Measurements from ENCODE around the gene CDK19.
"Not testable (repeated sequence)": the region's sequence is repeated elsewhere in the genome, so short reads cannot be mapped to it uniquely, and the experiment has no call there.

Gene CDK19

DNA sequence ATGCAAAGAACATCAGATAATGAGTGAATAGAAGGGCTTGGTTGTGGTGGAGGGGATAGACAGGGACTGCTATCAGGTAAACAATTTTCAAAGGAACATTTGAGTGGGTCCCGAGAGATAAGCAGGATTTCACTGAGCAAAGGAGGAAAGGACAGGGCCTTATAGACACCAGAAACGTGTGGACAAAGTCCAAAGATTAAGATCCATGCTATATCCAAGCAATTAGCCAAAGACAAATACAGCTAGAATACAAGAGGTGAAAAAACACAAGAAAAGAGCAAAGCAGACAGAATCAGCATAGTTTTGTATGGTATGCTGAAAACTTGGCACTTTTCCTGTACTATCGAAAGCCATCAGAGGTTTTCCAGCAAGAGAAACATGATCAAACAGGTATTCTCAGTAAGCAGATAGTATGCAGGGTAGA is 59.8 kb downstream of the CDK19 start:
- no peak for DNase-seq

- DNase-seq: not testable (repeated sequence)
Observed at GRCh38 chr6:110753936-110754668, 61.2 kb downstream of the CDK19 start.

- no peak for DNase-seq
Observed at GRCh38 chr6:110748453-110748852, 66.8 kb downstream of the CDK19 start.

GRCh38 chr6:110746680-110747079 is 68.6 kb downstream of the CDK19 start:
- no peak for DNase-seq

GRCh38 chr6:110744991-110745390 is 70.3 kb downstream of the CDK19 start:
- DNase-seq: no peak

DNA sequence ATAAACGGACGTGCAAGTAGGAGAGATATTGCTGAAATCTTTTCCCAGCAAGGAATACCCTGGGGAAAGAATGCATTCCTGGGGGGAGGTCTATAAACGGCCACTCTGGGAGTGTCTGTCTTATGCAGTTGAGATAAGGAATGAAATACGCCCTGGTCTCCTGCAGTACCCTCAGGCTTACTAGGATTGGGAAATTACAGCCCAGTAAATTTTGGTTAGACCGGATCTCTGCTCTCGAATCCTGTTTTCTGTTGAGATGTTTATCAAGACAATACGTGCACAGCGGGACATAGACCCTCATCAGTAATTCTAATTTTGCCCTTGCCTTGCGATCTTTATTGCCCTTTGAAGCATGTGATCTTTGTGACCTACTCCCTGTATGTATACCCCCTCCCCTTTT is 72.7 kb downstream of the CDK19 start:
- DNase-seq: not testable (repeated sequence)

DNA sequence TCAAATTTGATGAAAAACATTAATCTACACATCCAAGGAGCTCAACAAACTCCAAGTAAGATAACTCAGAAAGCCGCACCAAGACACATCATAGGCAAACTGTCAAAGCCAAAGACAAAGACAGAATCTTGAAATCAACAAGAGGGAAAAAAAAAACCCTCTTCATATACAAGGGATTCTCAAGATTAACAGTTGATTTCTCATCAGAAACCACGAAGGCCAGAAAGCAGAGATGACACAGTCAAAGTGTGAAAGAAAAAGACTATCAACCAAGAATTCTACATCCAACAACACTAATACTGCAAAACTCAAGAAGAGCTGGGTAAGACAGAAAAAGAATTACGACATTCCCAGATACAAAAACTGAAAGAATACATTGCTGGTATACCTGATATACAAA is 73.8 kb downstream of the CDK19 start:
- DNase-seq: no peak

- DNase-seq: no peak
Observed at GRCh38 chr6:110738899-110739365, 76.3 kb downstream of the CDK19 start.

DNA sequence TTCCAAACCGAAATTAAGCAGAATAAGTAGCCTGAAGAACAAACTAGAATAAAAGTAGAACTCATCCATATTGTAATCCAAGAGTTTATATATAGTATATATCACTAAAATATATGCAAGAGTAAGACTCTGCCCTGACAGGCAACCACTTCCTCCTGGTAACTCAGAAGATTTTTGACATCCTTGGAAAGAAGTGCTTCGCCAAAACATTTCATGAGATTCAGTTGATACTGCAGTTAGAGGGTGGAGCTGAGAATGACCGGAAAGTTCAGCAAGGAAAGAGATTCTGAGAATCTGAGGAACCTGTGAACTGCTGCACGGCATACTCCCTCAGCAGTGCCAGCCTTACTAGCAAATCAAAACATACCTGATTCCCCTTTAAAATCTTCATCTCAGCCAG is 79.6 kb downstream of the CDK19 start:
- no peak for DNase-seq

- no peak for DNase-seq
Observed at GRCh38 chr6:110731898-110732297, 83.4 kb downstream of the CDK19 start.

DNA sequence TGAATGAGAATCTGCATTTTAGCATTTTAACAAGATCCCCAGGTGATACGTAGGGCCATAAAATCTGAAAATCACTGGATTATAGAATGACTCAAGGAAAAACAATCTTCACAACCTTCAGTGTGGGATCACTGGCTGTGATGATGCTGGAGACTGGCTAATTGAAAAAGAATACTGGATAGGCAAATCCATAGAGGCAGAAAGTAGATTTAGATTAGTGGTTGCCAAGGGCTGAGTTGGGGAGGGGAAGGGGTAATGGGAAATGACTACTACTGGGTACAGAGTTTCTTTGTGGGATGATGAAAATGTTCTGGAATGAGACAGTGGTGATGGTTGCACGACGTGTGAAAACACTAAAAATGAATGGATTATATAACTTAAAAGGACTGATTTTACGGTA is 84.1 kb downstream of the CDK19 start:
- no peak for DNase-seq

- no peak for DNase-seq
Observed at GRCh38 chr6:110728501-110728900, 86.8 kb downstream of the CDK19 start.

GRCh38 chr6:110723017-110723416 is 92.3 kb downstream of the CDK19 start:
- no peak for DNase-seq

GRCh38 chr6:110720066-110720465 is 95.2 kb downstream of the CDK19 start:
- DNase-seq: no peak

GRCh38 chr6:110719601-110720000 is 95.7 kb downstream of the CDK19 start:
- DNase-seq: not testable (repeated sequence)

DNA sequence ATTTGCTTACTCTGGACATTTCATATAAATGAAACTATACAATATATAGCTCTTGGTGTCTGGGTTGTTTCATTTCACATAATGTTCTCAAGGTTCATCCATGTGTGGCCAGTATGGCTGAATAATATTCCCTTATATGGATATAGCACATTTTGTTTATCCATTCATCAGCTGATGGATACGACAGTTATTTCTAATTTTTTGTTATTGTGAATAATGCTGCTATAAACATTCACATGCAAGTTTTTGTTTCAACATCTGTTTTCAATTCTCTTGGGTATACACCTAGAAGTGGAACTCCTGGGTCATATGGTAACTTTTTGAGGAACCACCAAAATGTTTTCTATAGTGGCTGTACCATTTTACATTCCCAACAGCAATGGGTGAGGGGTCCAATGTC is 101.1 kb downstream of the CDK19 start:
- no peak for DNase-seq

GRCh38 chr6:110712238-110712637 is 103.0 kb downstream of the CDK19 start:
- no peak for DNase-seq

- DNase-seq: no peak
Observed at GRCh38 chr6:110710115-110710514, 105.2 kb downstream of the CDK19 start.

GRCh38 chr6:110708295-110708950 is 106.8 kb downstream of the CDK19 start:
- no peak for DNase-seq

GRCh38 chr6:110705543-110705942 is 109.7 kb downstream of the CDK19 start:
- DNase-seq: no peak

- DNase-seq: no peak
Observed at GRCh38 chr6:110703906-110704594, 111.2 kb downstream of the CDK19 start.

GRCh38 chr6:110703010-110703905 is 112.0 kb downstream of the CDK19 start:
- DNase-seq: no peak

GRCh38 chr6:110699780-110700179 is 115.5 kb downstream of the CDK19 start:
- DNase-seq: no peak
